ENCODE results near the gene MARCHF4.

DNA sequence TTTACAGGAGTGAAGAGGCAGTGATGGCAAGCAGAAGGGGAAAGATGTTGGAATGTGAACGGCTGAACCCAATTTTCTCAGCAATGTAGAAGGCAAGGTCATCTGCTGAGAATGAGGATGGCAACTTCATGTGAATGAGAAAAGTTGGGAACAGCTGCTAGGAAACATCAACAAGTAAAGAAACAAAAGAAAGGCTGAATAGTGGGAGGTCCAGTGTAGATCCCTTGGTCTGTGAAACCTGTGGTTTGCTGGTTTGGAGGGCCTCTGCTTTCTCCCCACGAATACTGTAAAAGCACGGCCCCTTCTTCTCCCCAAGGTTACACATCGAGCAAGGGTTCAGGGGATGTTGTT, 27.4 kb downstream of the MARCHF4 start:
- no peak for TF ChIP-seq EP300 (IDR thresholded peaks at IDR 0.05; ENCODE audit: low read depth)
- TF ChIP-seq, protein P1, sequence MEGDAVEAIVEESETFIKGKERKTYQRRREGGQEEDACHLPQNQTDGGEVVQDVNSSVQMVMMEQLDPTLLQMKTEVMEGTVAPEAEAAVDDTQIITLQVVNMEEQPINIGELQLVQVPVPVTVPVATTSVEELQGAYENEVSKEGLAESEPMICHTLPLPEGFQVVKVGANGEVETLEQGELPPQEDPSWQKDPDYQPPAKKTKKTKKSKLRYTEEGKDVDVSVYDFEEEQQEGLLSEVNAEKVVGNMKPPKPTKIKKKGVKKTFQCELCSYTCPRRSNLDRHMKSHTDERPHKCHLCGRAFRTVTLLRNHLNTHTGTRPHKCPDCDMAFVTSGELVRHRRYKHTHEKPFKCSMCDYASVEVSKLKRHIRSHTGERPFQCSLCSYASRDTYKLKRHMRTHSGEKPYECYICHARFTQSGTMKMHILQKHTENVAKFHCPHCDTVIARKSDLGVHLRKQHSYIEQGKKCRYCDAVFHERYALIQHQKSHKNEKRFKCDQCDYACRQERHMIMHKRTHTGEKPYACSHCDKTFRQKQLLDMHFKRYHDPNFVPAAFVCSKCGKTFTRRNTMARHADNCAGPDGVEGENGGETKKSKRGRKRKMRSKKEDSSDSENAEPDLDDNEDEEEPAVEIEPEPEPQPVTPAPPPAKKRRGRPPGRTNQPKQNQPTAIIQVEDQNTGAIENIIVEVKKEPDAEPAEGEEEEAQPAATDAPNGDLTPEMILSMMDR (IDR thresholded peaks at IDR 0.05) = no peak
